CD4-positive, alpha-beta T cell treated with Interferon alpha-2 for 1 hour (primary cell): ENCODE measurements around the gene ANAPC2.
"Not testable (repeated sequence)": the region's sequence is repeated elsewhere in the genome, so short reads cannot be mapped to it uniquely, and the experiment has no call there.

Experiments
- DNase-seq, 2 donors: peaks; one replicate each; pipeline ENCODE4 v3.0.0-alpha.2; 2020 to 2022

ANAPC2 gene

GRCh38 chr9:137141976-137142936 is 46.1 kb downstream of the ANAPC2 start:
- DNase-seq = no peak

GRCh38 chr9:137141050-137141810 is 47.1 kb downstream of the ANAPC2 start:
- DNase-seq = no peak

GRCh38 chr9:137140151-137141012 is 48.0 kb downstream of the ANAPC2 start:
- no peak for DNase-seq

GRCh38 chr9:137139468-137140150 is 48.8 kb downstream of the ANAPC2 start:
- no peak for DNase-seq

DNA sequence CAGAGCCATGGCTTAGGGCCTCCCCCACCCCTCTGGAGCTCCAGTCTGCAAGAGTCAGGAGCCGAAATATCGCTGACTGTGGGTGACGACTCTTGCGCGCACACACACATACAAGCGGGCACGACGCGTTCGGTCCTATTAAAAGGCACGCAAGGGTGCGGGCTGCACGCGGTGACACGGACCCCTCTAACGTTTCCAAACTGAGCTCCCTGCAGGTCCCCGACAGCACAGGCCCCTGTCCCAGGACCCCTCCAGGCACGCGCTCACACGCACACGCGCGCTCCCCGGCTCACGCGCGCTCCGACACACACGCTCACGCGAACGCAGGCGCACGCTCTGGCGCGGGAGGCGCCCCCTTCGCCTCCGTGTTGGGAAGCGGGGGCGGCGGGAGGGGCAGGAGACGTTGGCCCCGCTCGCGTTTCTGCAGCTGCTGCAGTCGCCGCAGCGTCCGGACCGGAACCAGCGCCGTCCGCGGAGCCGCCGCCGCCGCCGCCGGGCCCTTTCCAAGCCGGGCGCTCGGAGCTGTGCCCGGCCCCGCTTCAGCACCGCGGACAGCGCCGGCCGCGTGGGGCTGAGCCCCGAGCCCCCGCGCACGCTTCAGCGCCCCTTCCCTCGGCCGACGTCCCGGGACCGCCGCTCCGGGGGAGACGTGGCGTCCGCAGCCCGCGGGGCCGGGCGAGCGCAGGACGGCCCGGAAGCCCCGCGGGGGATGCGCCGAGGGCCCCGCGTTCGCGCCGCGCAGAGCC is 49.5 kb downstream of the ANAPC2 start, which contains the start of gene GRIN1:
TSS of gene GRIN1 (plus strand) at position 433 of the 746 bp plus-strand sequence. CDS start 333 bp downstream, outside the sequence.
- DNase-seq = peak in 1 of 2 donors; percentile 37

GRCh38 chr9:137138058-137138721 is 50.2 kb downstream of the ANAPC2 start:
- DNase-seq = no peak

DNA sequence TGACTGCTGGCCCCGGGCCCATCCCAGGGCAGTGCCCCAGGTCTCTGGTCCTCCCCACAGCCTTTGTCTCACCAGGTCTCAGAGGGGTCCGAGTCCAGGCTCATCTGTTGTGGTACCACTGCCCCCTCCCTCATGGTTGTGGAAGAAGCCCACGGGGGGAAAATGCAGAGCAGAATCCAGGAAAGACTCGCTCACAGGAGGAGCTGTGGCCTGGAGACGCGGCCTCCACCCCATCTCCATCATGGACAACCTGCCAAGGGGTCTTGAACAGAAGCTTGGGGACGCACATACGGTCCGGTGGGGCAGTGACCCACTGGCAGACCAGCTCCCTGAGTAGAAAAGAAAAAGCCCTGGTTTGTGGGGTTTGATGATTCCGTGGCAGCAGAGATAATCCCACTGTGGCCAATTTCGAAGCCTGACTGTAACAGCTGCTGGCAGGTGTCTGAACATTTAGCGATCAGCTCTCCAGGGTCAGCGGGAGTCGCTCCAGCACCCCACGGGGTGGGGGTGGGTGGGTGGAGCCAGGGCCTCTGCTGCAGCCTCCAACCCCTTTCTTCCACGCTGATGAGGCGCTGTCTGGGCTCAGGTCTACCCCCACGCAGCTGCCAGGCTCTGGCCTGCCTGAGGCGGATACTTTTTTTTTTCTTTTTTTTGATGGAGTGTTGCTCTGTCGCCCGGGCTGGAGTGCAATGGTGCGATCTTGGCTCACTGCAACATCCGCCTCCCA is 51.3 kb downstream of the ANAPC2 start:
- DNase-seq = no peak

DNA sequence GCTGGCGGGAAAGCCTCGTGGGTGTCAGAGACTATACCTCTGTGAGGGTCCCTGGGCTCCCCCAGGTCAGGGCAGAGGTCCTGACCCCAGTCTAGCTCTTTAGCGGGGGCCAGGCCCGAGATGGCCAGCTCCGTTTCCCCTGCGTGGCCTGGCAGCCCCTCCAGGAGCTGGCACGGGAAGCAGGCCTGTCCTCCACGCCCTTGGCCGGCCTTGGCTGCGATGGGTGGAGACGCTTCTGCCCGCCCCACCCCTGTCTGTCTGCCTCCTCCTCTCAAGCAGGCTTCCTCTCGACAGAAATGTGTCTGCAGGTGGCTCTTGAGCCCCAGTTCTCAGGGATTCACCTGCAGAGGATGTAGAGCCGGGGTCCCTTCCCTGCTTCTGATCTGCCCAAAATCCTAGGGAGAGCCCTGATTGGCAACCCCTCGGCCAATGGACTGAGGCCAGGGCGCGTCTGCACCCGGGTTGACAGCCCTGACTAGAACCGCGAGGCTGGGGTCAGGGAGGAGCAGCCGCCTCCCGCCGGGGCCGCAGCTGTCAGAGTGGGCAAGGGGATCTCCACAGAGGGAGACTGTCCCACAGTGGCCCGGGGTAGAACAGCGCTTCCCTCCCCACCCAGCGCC is 52.0 kb downstream of the ANAPC2 start:
- no peak for DNase-seq

DNA sequence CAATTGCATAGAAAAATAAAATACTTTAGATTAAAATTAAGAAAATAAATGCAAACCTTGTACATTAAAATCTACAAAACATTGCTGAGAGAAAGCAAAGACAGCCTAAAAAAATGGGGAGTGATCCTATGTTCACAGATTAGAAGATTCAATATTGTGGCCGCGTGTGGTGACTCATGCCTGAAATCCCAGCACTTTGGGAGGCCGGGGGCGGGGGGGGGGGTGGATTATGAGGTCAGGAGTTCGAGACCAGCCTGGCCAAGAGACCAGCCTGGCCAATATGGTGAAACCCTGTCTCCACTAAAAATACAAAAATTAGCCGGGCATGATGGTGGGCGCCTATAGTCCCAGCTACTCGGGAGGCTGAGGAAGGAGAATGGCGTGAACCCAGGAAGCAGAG is 53.2 kb downstream of the ANAPC2 start:
- DNase-seq = not testable (repeated sequence)

GRCh38 chr9:137134191-137134590 is 54.2 kb downstream of the ANAPC2 start:
- no peak for DNase-seq

DNA sequence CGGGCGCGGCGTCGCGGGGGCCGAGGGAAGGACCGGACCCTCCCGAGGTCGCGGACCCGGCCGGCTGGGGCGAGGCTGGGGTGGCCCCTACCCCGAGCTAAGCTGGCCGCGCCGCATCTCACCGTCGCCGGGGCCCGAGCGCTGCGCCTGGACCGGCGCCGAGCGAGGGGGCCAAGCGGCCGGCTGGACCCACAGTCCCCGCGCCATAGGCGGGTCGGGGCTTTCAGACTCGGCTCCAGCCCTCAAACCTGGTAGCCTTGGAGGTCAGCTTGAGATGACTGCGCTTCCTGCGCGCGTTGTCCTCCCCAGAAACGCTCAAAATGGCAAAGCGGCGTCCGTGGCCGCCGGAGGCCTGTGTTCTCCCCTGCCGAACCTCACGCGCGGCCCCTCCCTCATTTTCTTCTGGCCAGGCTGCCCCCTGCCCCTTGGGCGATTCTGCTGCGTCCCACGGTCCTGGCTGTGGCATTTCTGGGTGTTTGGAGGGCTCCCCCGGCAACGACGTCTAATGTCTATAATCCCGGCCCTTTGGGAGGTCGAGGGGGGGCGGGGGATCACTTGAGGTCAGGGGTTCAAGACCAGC is 58.1 kb downstream of the ANAPC2 start:
- DNase-seq = no peak

- DNase-seq = peak; percentile 90 to 91
Measured at GRCh38 chr9:137129456-137130175, 58.7 kb downstream of the ANAPC2 start.

DNA sequence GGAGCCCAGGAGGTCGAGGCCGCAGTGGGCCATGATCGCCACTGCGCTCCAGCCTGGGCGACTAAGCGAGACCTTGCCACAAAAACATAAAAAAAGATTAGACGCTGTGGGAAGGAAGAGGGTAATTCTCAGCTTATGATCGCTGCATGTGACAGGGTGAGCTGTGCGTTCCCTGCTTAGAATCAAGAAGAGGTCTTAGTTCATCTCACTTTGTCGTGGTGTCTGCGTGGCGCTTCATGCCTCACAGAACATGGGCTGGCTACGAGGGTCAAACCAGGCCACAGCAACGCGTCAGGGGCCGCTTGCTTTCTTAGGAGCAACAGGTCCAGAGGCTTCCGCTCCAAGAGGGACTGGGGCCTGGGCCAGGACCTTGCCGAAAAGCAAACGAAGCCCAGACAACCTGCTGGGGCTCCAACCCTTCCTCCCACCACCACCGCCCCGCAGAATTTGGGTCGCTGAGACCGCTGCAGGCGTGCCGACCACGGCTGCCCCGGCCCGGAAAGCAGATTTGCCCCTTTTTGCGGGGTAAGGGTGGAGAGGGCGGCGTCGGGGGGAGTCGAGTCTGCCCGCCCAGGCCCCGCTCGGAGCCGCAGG is 59.4 kb downstream of the ANAPC2 start:
- DNase-seq = peak in 1 of 2 donors; percentile 23

GRCh38 chr9:137128158-137128861 is 60.0 kb downstream of the ANAPC2 start:
- DNase-seq = no peak

DNA sequence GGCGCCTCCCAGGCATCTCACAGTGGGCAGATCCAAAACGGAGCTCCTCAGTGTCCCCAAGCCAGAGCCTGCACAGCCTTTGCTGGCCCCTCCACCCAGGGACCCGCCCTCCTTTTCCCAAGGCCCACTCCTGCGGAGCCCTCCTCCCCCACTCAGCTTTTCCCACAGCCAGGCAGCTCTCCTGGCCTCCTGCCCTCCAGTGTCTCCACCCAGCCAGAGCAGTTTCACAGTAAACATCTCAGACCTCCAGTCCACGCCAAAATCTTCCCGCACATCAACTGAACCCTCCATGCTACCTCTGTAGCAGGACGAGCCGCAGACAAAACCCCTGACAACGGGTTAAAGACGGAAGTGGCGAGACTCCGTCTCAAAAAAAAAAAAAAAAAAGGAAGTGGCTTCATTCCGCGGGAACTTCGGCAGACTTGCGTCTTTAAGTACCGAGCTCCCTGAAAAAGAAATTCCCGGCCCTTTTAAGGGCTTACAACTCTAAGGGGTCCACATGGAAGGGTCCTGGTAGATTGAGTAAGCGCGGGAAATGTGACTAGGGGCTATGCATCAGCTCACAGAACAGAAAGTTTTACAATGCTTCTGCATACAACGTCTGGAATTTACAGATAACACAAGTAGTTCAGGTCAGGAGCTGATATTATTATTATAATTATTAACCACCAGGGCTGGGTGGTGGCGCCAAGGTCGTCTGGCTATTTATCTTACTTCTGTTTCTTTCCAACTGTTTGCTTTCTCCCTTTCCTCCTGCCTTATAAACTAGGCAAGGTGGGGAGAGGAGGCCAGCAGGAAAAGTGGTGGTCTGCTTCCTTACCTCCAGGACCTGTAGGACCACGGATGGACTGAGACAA is 60.8 kb downstream of the ANAPC2 start:
- DNase-seq = peak; percentile 39 to 52

GRCh38 chr9:137126786-137127185 is 61.6 kb downstream of the ANAPC2 start:
- no peak for DNase-seq
